Neural progenitor cell (in vitro differentiated cells): ENCODE data around the gene MRGPRF. TPM values are rescaled to one million over a fixed set of nuclear protein-coding genes. Genes with fewer than 3 reads are reported as not detected.

Experiments
- DNase-seq: peaks from one replicate; pipeline ENCODE4 v3.0.0-alpha.2; 2016; ENCODE audit warnings: low spot score
- H2AFZ ChIP-seq: fragments of 200-600 bp; sonication (generic); replicated peaks from 2 replicates; pipeline ENCODE4 v1.6.1; 2016; ENCODE audit warnings: antibody characterized with exemption
- H3F3A ChIP-seq: fragments of 200-600 bp; sonication (generic); 2 replicates; pipeline ENCODE4 v1.6.1; 2016; ENCODE audit warnings: antibody characterized with exemption, low read depth
- H3K27ac ChIP-seq: fragments of 200-600 bp; sonication (generic); 2 replicates; pipeline ENCODE4 v1.5.1; 2016; ENCODE audit warnings: mild to moderate bottlenecking
- H3K27me3 ChIP-seq: fragments of 200-600 bp; sonication (generic); 2 replicates; pipeline ENCODE4 v1.6.1; 2016; ENCODE audit warnings: mild to moderate bottlenecking, moderate library complexity
- H3K36me3 ChIP-seq: fragments of 200-600 bp; sonication (generic); 2 replicates; pipeline ENCODE4 v1.5.1; 2016
- H3K4me1 ChIP-seq: fragments of 200-600 bp; sonication (generic); 2 replicates; pipeline ENCODE4 v1.6.1; 2016; ENCODE audit warnings: mixed run types
- H3K4me2 ChIP-seq: fragments of 200-600 bp; sonication (generic); 2 replicates; pipeline ENCODE4 v1.6.1; 2016
- H3K4me3 ChIP-seq: fragments of 200-600 bp; sonication (generic); 2 replicates; pipeline ENCODE4 v1.5.1; 2016
- H3K79me2 ChIP-seq: fragments of 200-600 bp; sonication (generic); 2 replicates; pipeline ENCODE4 v1.6.1; 2016; ENCODE audit warnings: low read depth
- H3K9ac ChIP-seq: fragments of 200-600 bp; sonication (generic); 2 replicates; pipeline ENCODE4 v1.6.1; 2016
- H3K9me3 ChIP-seq: fragments of 200-600 bp; sonication (generic); 2 replicates; pipeline ENCODE4 v1.5.1; 2016; ENCODE audit warnings: low read depth
- H4K20me1 ChIP-seq: fragments of 200-600 bp; sonication (generic); 2 replicates; pipeline ENCODE4 v1.6.1; 2016; ENCODE audit warnings: low read depth
- H3K27ac Mint-ChIP-seq: 3 replicates; pipeline ENCODE4 v1.8.0; 2021; ENCODE audit warnings: mixed read lengths
- H3K27me3 Mint-ChIP-seq: 2 replicates; pipeline ENCODE4 v1.8.0; 2022; ENCODE audit warnings: low read depth, mild to moderate bottlenecking, inconsistent platforms, moderate library complexity, mixed read lengths; ENCODE audit not compliant: insufficient read depth
- H3K36me3 Mint-ChIP-seq: 3 replicates; pipeline ENCODE4 v1.8.0; 2021; ENCODE audit warnings: mixed read lengths
- H3K4me1 Mint-ChIP-seq: 3 replicates; pipeline ENCODE4 v1.8.0; 2021; ENCODE audit warnings: mixed read lengths
- H3K4me3 Mint-ChIP-seq: 3 replicates; pipeline ENCODE4 v1.8.0; 2021; ENCODE audit warnings: mild to moderate bottlenecking, moderate library complexity, mixed read lengths
- H3K9me3 Mint-ChIP-seq: 3 replicates; pipeline ENCODE4 v1.8.0; 2020; ENCODE audit warnings: mixed read lengths
- CTCF ChIP-seq: fragments of 200-600 bp; sonication (generic); IDR thresholded peaks from 2 replicates; pipeline ENCODE4 v1.5.1; 2017; ENCODE audit warnings: antibody characterized with exemption, mild to moderate bottlenecking
- EZH2 ChIP-seq: fragments of 200-600 bp; sonication (generic); IDR thresholded peaks from 2 replicates; pipeline ENCODE4 v1.6.1; 2017; ENCODE audit warnings: antibody characterized with exemption, mild to moderate bottlenecking, moderate library complexity
- EZH2phosphoT487 ChIP-seq: fragments of 200-600 bp; sonication (generic); IDR thresholded peaks from 2 replicates; pipeline ENCODE4 v1.6.1; 2017; ENCODE audit warnings: antibody characterized with exemption
- total RNA-seq: library from RNA; depleted of rRNA; stranded (reverse); fragments of >200 nt; gene quantifications from 2 replicates; pipeline ENCODE4 v1.2.3, GENCODE V29; 2015; ENCODE audit warnings: low replicate concordance

MRGPRF gene
- total RNA-seq, 1 donor from 2014 or later = 0.56 TPM

- H3K27ac Mint-ChIP-seq = no peak overlapping the region
- DNase-seq = no peak
- H3K4me3 Mint-ChIP-seq = no peak overlapping the region
Observed at GRCh38 chr11:68989936-68990606, 23.0 kb downstream of the MRGPRF start.

GRCh38 chr11:68988491-68988890, 24.6 kb downstream of the MRGPRF start:
- H3K4me1 ChIP-seq = no peaks in the 10 kb centered on the region
- no peak overlapping the region for H3K27ac ChIP-seq
- Mint-ChIP-seq H3K27ac (no peak overlapping the region), H3K9me3 (peaks cover 14% of the 10 kb centered on the region), H3K4me3 (no peak overlapping the region), H3K36me3 (no peaks in the 10 kb centered on the region), H3K27me3 (peaks cover 7% of the 10 kb centered on the region), H3K4me1 (no peaks in the 10 kb centered on the region)
- no peak overlapping the region for H2AFZ ChIP-seq
- H3K4me2 ChIP-seq = no peak overlapping the region
- no peaks in the 10 kb centered on the region for H3K79me2 ChIP-seq
- no peaks in the 10 kb centered on the region for H3K27me3 ChIP-seq
- H4K20me1 ChIP-seq = no peaks in the 10 kb centered on the region
- H3F3A ChIP-seq = no peaks in the 10 kb centered on the region
- no peaks in the 10 kb centered on the region for H3K9me3 ChIP-seq
- DNase-seq = no peak
- H3K4me3 ChIP-seq = no peak overlapping the region
- H3K9ac ChIP-seq = no peak overlapping the region
- H3K36me3 ChIP-seq = no peaks in the 10 kb centered on the region
- TF ChIP-seq EZH2phosphoT487 (no peak), EZH2 (no peak), CTCF (no peak)

More at GRCh38 chr11:68989936-68990606, 23.0 kb downstream of the MRGPRF start:
- H3K9me3 ChIP-seq = no peaks in the 10 kb centered on the region
- H4K20me1 ChIP-seq = no peaks in the 10 kb centered on the region
- H3K27me3 ChIP-seq = no peaks in the 10 kb centered on the region
- H3F3A ChIP-seq = no peaks in the 10 kb centered on the region
- no peaks in the 10 kb centered on the region for H3K4me1 Mint-ChIP-seq
- no peak overlapping the region for H2AFZ ChIP-seq
- no peaks in the 10 kb centered on the region for H3K4me1 ChIP-seq
- no peak overlapping the region for H3K9ac ChIP-seq
- H3K36me3 ChIP-seq = no peaks in the 10 kb centered on the region
- H3K4me3 ChIP-seq = no peak overlapping the region
- H3K4me2 ChIP-seq = no peak overlapping the region
- H3K27ac ChIP-seq = no peak overlapping the region
- H3K9me3 Mint-ChIP-seq = peaks cover 14% of the 10 kb centered on the region
- no peaks in the 10 kb centered on the region for H3K79me2 ChIP-seq
- no peak for TF ChIP-seq EZH2
- no peak for TF ChIP-seq CTCF
- TF ChIP-seq EZH2phosphoT487 = no peak
- no peaks in the 10 kb centered on the region for H3K36me3 Mint-ChIP-seq
- peaks cover 7% of the 10 kb centered on the region for H3K27me3 Mint-ChIP-seq

- Histone ChIP-seq H3K4me2 (no peak overlapping the region), H3K79me2 (no peaks in the 10 kb centered on the region), H2AFZ (no peak overlapping the region), H3K36me3 (no peaks in the 10 kb centered on the region), H3K9ac (no peak overlapping the region), H3K9me3 (no peaks in the 10 kb centered on the region), H3F3A (no peaks in the 10 kb centered on the region), H3K4me3 (no peak overlapping the region), H4K20me1 (no peaks in the 10 kb centered on the region), H3K4me1 (no peaks in the 10 kb centered on the region), H3K27me3 (no peaks in the 10 kb centered on the region), H3K27ac (no peak overlapping the region)
- Mint-ChIP-seq H3K27me3 (peaks cover 5% of the 10 kb centered on the region), H3K36me3 (no peaks in the 10 kb centered on the region), H3K4me1 (no peaks in the 10 kb centered on the region), H3K27ac (no peak overlapping the region), H3K4me3 (no peak overlapping the region), H3K9me3 (peaks cover 14% of the 10 kb centered on the region)
- no peak for TF ChIP-seq EZH2phosphoT487
- no peak for DNase-seq
Observed at GRCh38 chr11:68987211-68987610, 25.8 kb downstream of the MRGPRF start.

- Histone ChIP-seq H2AFZ (no peak overlapping the region), H3K9me3 (no peaks in the 10 kb centered on the region), H3F3A (no peaks in the 10 kb centered on the region), H3K4me3 (no peak overlapping the region), H3K79me2 (no peaks in the 10 kb centered on the region), H3K4me2 (no peak overlapping the region), H3K36me3 (no peaks in the 10 kb centered on the region), H3K27ac (no peak overlapping the region), H4K20me1 (no peaks in the 10 kb centered on the region), H3K9ac (no peak overlapping the region), H3K4me1 (no peaks in the 10 kb centered on the region), H3K27me3 (no peaks in the 10 kb centered on the region)
- Mint-ChIP-seq H3K36me3 (no peaks in the 10 kb centered on the region), H3K9me3 (peaks cover 17% of the 10 kb centered on the region), H3K4me1 (no peaks in the 10 kb centered on the region), H3K4me3 (no peak overlapping the region), H3K27ac (no peak overlapping the region), H3K27me3 (no peaks in the 10 kb centered on the region)
- no peak for DNase-seq
- no peak for TF ChIP-seq EZH2
- no peak for TF ChIP-seq EZH2phosphoT487
- no peak for TF ChIP-seq CTCF
Observed at GRCh38 chr11:68983801-68984200, 29.2 kb downstream of the MRGPRF start.
